Activated T-helper 1 cell treated with anti-CD3 and anti-CD28 coated beads, Interleukin-2, amount 50 U/mL, for 16 hours (primary cell): ENCODE measurements around the gene NR1H4.
"Not testable (repeated sequence)": the region's sequence is repeated elsewhere in the genome, so short reads cannot be mapped to it uniquely, and the experiment has no call there.

Experiments used
- DNase-seq, 2 donors: peaks; one replicate each; pipeline ENCODE4 v3.0.0-alpha.2; 2020; ENCODE audit warnings: low read depth in 1 of 2, low spot score in 1 of 2

Gene NR1H4

GRCh38 chr12:100565987-100566545, 92.4 kb downstream of the NR1H4 start:
- DNase-seq: no peak

DNA sequence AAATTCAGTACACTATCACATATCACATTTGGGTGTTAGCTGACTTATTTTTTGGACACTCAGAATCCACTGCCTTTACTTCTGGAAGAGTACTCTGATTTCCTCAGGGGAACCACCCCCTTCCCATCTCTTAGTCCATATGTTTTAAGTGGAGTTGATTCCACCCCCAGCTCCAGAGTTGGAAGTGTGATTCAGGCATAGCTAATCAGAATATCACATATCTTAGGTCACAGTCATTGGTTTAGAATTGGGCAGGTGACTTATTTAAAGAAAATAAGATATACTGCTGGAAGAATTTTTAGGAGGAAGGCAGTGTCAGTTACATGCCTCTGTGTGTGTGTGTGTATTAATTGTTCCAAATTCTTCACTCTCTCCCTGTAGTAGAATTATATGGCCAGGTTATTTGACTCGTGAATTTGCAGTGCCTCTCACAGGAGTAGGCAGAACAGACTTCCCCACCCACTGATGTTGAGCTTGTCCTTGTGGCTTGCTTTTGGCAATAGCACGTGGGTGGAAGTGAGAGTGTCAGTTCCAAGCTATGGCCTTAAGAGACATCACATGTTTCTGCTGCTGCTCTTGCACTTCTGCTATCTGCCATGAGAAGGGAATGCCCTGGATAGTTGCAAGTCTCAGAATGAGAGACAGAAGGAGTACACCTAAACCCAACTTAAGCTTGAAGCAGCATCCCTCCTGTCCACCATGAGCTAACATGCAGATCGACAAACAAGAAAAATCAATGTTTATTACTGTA, 93.4 kb downstream of the NR1H4 start:
- DNase-seq: no peak

DNA sequence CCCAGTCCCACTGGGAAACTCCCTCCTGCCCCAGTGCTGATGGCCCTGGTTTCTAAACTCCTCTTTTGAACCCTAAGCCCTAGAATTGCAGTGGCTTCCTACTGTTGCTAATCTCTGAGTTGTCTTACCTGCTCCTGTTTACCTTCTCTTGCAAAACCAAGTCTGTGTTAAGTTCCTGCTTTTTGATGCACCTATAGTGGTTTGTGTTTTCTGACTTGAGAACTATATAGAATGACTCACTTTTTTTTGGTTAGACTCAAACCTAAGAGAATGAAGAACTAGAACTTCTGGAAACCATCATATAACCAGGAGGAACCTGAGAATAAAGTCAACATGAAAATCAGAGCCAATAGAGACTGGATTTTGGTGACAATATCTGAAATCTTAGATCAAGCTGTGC, 94.3 kb downstream of the NR1H4 start:
- DNase-seq: no peak

DNA sequence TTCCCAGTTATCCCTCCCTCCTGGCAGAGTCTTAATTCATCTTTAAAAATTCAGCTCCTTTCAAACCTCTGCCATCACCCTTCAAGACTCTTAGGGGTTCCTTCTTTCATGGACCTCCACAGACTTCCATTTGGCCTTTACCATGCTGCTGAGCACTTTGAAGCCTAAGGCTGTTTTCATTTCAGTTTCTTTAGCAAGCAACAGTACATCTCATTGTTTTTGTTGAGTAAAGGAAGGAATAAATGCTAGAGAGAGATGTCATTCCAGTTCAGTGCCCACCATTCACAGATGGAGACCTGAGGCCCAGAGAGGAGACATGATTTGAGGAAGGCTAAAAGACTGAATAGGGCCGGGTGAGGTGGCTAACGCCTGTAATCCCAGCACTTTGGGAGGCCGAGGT, 98.5 kb downstream of the NR1H4 start:
- DNase-seq: no peak

DNA sequence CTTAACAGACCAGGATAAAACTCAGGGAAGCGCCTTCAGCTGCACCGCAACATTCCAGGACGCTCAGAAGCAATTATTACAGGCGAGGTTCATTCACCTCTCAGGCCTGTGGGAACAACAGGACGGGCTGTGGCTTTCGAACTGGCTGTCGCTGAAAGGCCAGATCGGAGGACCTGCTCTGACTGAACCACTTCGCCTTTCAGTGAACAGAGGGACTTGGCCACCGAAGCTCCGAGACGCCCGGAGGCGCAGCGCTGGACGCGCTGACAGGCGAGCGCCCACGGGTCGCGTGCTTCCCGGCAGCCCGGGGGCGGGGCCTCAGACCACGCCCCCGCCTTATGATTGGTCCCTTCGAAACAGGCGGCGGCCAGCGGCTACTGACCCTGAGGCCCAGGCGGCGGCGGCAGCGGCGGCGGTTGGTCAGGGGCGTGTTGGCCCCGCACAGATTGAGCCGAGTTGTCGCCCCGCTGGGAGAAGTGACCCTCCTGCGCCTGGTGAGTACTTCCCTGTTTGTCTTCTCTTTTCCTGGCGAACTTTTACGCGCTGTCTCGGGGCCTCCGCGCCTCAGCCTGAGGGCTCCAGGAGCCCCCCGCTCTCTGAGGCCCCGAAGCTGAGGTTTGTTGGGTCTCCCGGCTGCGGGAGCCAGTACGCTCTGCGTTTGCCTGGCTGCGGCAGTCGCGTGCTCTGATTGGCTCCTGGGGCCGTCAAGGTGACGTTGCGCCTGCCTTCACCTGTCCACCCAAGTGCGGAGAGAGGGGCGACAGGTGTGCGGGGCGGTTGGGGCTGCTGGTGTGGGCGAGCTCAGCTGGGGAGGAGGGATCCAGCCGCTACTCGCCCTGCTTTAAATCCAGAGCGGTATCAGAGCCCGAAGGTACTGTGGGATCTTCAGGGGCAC, 99.9 kb downstream of the NR1H4 start, which contains the start of gene GAS2L3:
Gene GAS2L3, plus strand, starts transcription at position 393 of the 895 bp plus-strand sequence. CDS start 21,221 bp downstream, outside the sequence.
- DNase-seq: peak; percentile 6 to 9

DNA sequence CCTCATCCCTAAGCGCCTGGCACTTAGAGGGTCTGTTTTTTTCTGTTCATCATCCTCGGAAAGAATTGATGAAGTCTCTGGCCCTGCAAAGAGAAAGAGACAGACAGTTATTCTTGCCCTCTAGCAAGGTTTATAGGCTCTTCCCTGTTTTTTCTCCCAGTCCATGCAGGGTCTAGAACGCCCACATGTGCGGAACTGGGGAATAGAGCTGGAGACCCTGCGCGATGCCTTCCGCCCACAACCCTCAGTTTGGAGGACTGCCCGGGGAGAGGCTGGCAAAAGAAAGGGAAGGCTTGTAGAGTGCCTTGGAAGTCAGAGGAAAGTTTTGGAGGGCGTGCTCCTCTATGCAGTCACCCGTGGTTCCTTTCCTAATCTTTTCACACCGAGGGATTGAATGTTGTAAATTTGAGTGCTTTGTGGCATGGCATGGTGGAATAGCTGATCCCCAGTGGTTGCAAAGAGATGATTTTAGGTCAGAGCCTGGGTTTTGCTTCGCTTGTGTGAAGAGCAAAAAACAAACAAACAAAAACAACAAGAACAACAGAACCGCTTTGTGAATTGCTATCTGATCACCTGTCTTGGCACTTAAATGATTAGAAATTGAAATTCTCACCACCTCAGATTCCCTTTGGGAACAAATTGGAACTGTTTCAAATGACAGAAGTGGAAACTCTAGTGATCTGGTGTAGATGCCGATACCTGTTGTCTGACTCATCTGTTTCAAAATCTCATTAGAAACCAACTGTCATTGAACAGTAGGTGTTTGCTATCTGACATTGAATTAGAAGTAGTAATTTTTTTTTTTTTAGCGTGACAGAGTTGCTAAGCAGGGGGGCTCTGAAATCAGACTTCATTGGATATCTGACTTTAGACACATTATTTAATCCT, 100.8 kb downstream of the NR1H4 start:
- no peak for DNase-seq

DNA sequence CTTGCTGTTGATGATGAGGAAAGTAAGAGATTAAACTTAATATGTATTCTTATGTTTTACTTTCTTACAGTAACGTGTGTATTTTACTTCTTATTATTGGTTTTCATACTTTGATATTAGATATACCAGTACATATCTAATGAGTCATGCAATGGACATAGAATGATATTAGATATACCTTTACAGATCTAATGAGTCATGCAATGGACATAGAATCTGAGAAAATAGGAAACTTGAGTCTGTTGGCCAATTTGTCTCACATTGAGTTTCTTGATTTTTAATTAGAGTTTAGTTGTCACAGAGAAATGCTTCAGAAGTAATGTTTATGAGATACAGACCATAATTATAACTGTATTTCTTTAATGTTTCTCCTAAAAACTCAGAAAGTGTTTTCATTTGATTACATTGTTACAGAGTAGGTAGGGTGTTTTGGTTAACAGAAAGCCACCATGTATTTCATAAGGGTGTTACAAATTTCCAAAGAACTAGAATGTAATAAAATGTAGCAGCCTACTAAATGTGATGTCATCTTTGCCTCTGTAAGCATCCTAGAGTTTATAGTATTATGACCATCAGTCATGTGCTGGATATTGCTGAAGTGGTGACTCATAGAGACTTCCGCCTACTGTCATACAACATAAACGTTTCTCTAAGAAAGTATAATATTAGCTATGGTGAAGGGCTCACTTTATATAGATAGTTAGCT, 102.8 kb downstream of the NR1H4 start:
- no peak for DNase-seq

DNA sequence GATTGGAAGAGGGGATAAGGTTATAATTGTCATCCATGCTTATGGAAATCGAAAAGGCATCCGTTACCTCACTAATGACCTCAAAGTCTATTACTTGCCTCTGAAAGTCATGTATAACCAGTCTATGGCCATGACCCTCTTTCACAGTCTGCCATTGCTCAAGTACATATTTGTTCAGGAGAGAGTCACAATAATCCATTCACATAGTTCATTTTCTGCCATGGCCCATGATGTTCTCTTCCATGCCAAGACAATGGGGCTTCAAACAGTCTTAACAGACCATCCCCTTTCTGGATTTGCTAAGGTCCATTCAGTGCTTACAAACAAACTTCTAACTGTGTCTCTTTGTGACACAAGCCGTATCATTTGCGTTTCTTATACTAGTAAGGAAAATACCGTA, 105.3 kb downstream of the NR1H4 start:
- DNase-seq: no peak

GRCh38 chr12:100579844-100580243, 106.2 kb downstream of the NR1H4 start:
- DNase-seq: no peak

- DNase-seq: no peak
Observed at GRCh38 chr12:100584256-100584655, 110.6 kb downstream of the NR1H4 start.

GRCh38 chr12:100591979-100592378, 118.3 kb downstream of the NR1H4 start:
- no peak for DNase-seq

DNA sequence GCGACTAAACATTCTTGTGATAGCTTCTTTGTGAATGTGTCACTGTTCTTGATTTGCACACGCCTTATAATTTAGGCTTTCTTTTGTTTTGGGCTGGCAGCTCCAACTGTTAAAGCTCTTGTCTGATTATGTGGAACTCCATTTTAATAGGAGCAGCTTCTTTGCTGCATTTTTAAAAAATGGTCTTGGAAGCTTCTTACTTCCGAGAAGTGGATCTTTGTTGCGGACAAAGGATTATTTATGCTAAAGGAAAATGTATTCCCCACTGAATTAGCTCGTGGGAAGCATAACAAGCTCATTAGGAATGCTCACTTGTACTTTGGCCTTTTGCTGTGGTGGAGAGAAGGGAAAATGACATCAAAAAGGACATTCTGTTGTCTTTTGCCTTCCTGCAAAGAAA, 119.8 kb downstream of the NR1H4 start:
- no peak for DNase-seq

DNA sequence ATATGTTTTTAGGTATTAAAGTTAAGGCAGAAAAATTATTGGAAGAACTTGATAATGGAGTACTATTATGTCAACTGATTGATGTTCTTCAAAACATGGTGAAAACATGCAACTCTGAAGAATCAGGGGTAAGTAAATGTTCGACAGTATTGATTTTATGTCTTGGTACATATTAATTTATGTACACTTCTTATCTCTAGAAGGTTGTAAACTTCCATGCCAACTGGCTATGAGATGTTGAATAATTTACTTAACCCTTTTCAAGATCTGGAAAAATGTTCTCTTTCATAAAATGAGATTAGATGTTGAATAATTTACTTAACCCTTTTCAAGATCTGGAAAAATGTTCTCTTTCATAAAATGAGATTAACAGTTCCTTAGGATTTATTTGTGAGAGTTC, 128.0 kb downstream of the NR1H4 start:
- DNase-seq: no peak

- not testable (repeated sequence) for DNase-seq
Observed at GRCh38 chr12:100602997-100603396, 129.3 kb downstream of the NR1H4 start.

- no peak for DNase-seq
Observed at GRCh38 chr12:100608776-100609175, 135.1 kb downstream of the NR1H4 start.

DNA sequence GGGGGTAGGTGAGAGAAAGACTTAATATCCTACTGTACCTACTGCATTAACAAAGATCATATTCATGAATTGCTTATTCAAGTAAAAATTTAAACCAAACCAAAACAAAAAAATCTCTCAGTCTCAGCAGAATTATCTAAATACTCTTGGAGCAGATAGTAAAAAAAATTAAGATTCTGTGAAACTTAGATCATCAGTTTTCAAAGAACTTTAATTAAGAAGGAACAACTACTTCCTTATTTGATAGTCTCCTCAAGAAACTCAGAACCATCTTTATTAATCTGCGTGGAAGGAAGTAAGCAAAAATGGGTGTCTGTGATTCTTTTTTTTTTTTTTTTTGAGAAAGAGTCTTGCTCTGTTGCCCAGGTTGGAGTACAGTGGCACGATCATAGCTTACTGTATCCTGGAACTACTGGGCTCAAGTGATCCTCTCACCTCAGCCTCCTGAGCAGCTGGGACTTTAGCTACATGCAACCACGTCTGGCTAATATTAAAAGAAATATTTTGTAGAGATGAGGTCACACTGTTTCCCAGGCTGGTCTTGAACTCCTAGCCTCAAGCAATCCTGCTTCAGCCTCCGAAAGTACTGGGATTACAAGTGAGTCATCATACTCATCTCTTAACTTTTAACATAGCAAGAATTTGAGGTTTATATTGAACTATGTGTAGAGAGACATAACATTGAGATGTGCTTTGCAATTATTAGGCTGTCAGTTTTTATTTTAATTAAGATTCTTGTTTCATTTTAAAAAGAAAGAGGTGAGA, 137.2 kb downstream of the NR1H4 start:
- no peak for DNase-seq

DNA sequence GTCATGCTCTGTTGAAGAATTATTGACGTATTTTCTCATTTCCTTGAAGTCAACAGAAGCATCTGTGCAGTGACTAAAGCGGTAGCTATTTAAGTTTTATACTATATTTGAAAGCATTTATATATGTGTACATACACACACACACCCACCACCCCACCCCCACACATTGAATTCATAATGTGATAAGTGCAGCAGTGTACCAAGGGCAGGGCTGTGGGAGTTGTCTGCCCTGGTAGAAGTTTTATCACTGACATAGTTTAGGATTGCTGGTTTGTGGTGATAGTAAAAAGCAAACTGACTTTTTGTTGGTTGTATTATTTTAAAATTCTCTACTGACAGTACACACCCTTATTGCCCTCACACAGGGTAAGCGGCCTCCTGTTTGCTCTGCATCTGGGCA, 138.9 kb downstream of the NR1H4 start:
- DNase-seq: no peak
